Measurements from ENCODE around the gene HMGCR.

DNA sequence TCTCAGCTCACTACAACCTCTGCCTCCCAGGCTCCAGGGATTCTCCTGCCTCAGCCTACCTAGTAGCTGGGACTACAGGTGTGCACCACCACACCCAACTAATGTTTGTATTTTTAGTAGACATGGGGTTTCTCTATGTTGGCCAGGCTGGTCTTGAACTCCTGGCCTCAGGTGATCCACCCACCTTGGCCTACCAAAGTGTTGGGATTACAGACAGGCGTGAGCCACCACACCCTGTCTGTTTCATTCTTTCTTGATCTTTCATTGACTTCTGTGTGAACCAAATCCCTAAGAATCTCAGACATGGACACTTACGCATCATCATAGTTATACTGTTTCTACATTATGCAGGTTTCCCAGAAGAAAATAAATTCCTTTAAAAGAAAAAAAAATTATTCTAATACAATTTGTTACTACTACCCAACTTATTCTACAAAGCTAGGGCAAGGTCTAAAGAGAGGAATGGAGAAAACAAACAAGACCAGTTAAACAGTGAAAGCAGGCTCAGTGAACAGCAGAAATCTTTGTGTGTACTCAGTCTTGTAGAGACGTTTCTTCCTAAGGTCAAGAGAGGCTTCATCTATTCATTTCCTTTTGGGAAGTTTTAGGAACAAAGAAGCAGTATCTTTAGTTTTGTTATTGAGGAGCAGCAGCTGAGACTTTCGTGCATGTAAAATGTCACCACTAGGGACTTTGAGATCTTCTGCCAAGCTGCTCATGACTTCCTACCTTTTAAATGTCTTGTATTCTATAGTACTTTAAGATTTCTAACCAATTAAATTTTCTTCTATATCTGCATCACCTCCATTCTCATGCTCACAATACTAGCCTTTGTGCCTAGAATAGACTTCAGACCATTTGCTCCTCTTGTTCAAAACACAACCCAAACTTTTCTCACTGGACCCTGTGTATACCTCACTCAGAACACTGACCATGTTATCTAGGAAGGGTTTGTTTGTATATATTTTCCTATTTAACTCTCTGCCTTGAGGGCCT, 5.6 kb upstream of the HMGCR start:
- no peak for TF ChIP-seq POLR2AphosphoS5 (IDR thresholded peaks at IDR 0.05; ENCODE audit: low read depth, low read length)
- TF ChIP-seq SPI1 (IDR thresholded peaks at IDR 0.05; ENCODE audit: low read depth, low read length), result no peak
- no peak for TF ChIP-seq POLR2A (IDR thresholded peaks at IDR 0.05; ENCODE audit: low read depth, low read length)

All from GM12891 (cell line).